HL-60 (cell line): ENCODE results near the gene PHF21A.

Experiments
- DNase-seq, 2 experiments: peaks; one replicate each; pipeline ENCODE4 v3.0.0-alpha.2; 2010 to 2020; ENCODE audit warnings: low read depth in 1 of 2, low spot score in 1 of 2
- H3K27ac ChIP-seq: fragments of 250-450 bp; sonication (Bioruptor Pico); replicated peaks from 2 replicates; pipeline ENCODE4 v1.5.1; 2020; ENCODE audit warnings: mild to moderate bottlenecking, moderate library complexity
- H3K27me3 ChIP-seq: fragments of 250-450 bp; sonication (Bioruptor Pico); 2 replicates; pipeline ENCODE4 v1.5.1; 2021; ENCODE audit warnings: mild to moderate bottlenecking, moderate library complexity; ENCODE audit not compliant: insufficient read depth, poor library complexity, severe bottlenecking
- H3K4me3 ChIP-seq: replicated peaks from 2 replicates; pipeline ENCODE4 v1.5.1; 2011; ENCODE audit warnings: mild to moderate bottlenecking, control low read depth, low read length; ENCODE audit not compliant: insufficient read depth
- GABPA ChIP-seq: IDR thresholded peaks from 2 replicates; pipeline ENCODE4 v1.6.1; 2012; ENCODE audit warnings: low read depth
- POLR2AphosphoS5 ChIP-seq: IDR thresholded peaks from 2 replicates; pipeline ENCODE4 v1.6.1; 2012; ENCODE audit warnings: low read depth
- SPI1 ChIP-seq: IDR thresholded peaks from 2 replicates; pipeline ENCODE4 v1.6.1; 2012; ENCODE audit warnings: low read depth, mild to moderate bottlenecking, borderline replicate concordance
- TF ChIP-seq, protein P1 (sequence below): IDR thresholded peaks from one replicate; pipeline ENCODE4 v1.5.1; 2011; ENCODE audit warnings: low read length, control low read depth, inconsistent platforms; ENCODE audit not compliant: insufficient read depth
- TF ChIP-seq, protein P2 (sequence below): IDR thresholded peaks from 2 replicates; pipeline ENCODE4 v1.6.1; 2012; ENCODE audit warnings: low read depth; ENCODE audit not compliant: insufficient replicate concordance

Gene PHF21A

DNA sequence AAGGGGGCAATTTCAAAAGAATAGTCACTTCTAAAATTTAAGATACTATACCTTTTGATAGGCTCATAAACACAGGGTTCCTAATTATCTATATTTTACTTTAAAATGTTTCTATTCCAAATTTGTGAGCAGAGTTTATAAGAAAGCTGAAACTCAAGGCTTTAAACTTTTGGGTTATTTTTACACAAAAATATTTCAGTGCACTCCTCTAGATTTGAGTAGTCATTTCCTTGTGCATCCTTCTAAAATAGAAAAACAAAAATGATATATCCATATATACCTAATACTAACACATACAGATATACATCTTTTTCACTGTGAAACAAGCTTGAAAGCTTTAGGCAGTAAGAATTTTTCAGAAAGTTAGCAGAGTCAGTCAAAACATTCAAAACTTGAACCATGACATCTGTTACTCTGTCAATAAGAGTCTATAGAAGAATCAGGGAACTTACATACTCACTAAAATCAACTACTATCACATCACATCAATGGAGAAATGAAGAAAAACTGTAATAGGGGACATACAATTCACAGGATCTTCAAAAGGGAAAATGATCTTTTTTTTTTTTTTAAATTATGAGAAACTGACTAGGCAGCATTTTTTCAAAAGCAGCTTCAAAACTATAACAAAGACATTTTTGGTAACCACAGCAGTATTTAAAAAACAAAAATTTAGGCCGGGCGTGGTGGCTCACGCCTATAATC lies 5.1 kb downstream of the PHF21A start:
- TF ChIP-seq, protein P1, sequence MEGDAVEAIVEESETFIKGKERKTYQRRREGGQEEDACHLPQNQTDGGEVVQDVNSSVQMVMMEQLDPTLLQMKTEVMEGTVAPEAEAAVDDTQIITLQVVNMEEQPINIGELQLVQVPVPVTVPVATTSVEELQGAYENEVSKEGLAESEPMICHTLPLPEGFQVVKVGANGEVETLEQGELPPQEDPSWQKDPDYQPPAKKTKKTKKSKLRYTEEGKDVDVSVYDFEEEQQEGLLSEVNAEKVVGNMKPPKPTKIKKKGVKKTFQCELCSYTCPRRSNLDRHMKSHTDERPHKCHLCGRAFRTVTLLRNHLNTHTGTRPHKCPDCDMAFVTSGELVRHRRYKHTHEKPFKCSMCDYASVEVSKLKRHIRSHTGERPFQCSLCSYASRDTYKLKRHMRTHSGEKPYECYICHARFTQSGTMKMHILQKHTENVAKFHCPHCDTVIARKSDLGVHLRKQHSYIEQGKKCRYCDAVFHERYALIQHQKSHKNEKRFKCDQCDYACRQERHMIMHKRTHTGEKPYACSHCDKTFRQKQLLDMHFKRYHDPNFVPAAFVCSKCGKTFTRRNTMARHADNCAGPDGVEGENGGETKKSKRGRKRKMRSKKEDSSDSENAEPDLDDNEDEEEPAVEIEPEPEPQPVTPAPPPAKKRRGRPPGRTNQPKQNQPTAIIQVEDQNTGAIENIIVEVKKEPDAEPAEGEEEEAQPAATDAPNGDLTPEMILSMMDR = no peak
- H3K4me3 ChIP-seq = no peak overlapping the region
- no peak overlapping the region for H3K27ac ChIP-seq
- no peak for DNase-seq
- no peaks in the 10 kb centered on the region for H3K27me3 ChIP-seq

DNA sequence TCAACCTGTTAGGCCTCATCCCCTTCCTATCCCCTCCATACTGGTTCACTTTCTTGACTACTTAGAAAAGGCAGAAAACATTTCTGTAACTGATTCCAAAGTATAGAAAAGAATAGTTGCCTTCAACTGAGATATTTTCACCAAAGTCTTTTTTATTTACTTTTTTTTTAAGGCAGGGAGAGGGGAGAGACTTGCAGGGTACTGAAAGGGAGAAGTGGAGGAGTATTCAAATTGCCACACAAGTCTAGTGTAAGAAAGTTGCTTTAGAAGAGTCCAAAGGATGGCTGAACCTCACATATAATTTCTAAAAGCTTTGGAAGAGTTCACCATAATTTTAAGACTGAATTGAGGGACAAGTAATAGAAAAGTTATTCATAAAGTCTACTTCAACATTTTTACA lies 6.3 kb downstream of the PHF21A start:
- DNase-seq = no peak
- Histone ChIP-seq H3K4me3 (no peak overlapping the region), H3K27ac (peak overlapping the region; percentile 31), H3K27me3 (no peaks in the 10 kb centered on the region)
- TF ChIP-seq, protein P2, sequence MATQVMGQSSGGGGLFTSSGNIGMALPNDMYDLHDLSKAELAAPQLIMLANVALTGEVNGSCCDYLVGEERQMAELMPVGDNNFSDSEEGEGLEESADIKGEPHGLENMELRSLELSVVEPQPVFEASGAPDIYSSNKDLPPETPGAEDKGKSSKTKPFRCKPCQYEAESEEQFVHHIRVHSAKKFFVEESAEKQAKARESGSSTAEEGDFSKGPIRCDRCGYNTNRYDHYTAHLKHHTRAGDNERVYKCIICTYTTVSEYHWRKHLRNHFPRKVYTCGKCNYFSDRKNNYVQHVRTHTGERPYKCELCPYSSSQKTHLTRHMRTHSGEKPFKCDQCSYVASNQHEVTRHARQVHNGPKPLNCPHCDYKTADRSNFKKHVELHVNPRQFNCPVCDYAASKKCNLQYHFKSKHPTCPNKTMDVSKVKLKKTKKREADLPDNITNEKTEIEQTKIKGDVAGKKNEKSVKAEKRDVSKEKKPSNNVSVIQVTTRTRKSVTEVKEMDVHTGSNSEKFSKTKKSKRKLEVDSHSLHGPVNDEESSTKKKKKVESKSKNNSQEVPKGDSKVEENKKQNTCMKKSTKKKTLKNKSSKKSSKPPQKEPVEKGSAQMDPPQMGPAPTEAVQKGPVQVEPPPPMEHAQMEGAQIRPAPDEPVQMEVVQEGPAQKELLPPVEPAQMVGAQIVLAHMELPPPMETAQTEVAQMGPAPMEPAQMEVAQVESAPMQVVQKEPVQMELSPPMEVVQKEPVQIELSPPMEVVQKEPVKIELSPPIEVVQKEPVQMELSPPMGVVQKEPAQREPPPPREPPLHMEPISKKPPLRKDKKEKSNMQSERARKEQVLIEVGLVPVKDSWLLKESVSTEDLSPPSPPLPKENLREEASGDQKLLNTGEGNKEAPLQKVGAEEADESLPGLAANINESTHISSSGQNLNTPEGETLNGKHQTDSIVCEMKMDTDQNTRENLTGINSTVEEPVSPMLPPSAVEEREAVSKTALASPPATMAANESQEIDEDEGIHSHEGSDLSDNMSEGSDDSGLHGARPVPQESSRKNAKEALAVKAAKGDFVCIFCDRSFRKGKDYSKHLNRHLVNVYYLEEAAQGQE = no peak
- peak; percentile 43; the same call in 1 of the 2 replicates for TF ChIP-seq SPI1

DNA sequence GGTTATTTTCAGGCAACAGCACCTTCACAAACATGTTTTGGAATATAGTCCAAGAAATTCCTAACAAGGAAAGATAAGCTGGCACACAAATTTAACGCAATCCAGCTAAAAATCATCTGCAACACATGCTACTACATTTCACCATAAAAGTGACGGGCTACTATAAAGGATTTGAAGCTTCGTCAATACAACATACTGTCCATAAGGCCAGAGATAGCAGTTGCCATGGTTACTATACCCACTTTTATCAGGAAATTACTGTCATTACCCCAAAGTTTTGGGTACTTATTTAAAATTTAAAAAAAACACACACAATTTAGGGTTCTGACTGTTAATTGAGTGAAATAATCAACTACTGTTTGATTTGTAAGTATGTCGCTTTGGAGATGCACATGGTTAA lies 6.9 kb downstream of the PHF21A start:
- no peaks in the 10 kb centered on the region for H3K27me3 ChIP-seq
- TF ChIP-seq POLR2AphosphoS5 (no peak), SPI1 (no peak), GABPA (no peak)
- TF ChIP-seq, protein P1 = no peak
- TF ChIP-seq, protein P2 = no peak
- no peak for DNase-seq
- H3K4me3 ChIP-seq = no peak overlapping the region
- peak overlapping the region; percentile 31 for H3K27ac ChIP-seq

DNA sequence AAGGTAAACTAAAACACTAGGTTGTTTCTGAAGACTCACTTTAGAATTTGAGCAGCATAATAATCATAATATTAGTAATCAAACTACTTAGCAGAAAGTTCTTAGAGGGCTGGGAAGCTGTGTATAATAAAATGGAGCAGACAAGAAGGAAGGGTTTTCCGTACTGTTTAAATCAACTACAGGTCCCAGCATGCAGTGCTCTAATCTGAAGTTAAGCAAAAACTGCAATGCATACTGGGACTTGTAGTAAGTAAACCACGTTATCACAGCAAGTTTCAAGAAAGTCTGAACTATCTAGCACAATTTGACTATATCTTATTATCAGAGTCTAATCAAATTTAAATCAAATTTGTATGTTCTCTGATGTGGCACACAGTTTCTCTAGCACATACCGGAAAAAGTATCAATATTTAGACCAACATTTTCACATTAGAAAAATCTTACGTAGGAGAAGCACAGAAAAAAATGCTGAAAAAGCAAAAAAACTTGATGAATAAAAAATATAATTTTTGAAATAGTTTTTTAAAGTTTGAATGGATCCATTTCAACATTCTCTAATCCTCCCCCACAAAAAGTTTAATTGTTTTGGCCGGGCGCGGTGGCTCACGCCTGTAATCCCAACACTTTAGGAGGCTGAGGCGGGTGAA lies 8.2 kb downstream of the PHF21A start:
- Histone ChIP-seq H3K27me3 (no peaks in the 10 kb centered on the region), H3K27ac (0 out of 2 replicates have a peak overlapping the region, but pooled peaks have one; percentile 4), H3K4me3 (no peak overlapping the region)
- TF ChIP-seq, protein P2 = no peak
- TF ChIP-seq POLR2AphosphoS5 = no peak
- TF ChIP-seq, protein P1 = no peak
- no peak for TF ChIP-seq GABPA
- TF ChIP-seq SPI1 = no peak
- peak; percentile 69 to 72 for DNase-seq
